Measurements from ENCODE around the gene ETV3. TPM values are rescaled to one million over a fixed set of nuclear protein-coding genes. Genes with fewer than 3 reads are reported as not detected.

Gene ETV3
- total RNA-seq, 6 experiments from 2014 or later = 4.9 to 7.8 (median 6.5) TPM

DNA sequence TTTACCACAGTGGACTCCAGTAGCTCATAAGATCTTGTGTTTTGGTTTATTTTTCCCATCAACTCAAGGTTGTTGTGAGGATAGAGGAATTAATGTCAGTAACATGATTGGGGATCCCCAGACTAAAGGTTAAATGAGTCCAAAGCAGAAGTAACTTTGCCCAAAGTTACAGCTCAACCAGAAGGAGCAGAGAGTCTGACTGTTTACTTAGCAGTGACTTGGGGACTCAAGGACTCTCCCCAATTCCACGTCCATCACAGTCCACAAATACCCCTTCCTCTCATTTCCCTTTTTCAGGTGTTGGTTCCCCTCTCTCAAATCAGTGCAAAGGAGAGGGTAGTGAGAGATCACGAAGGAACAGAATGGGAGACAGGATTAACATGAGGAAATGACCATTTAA is 4.0 kb upstream of the ETV3 start:
- no peak overlapping the region for H3K27ac ChIP-seq
- intact Hi-C loops (cut with DNase I) = no loop called here
- H3K9me3 ChIP-seq = no peaks in the 10 kb centered on the region
- 39% methylated on average over 2 of the region's 2 CpGs for WGBS (ENCODE audit: insufficient coverage, low coverage, low lambda C conversion rate, missing lambda C conversion rate)
- H3K27me3 ChIP-seq = no peaks in the 10 kb centered on the region
- DNase-seq (no peak), ATAC-seq (no peak)
- no peaks in the 10 kb centered on the region for H3K36me3 ChIP-seq
- no peak overlapping the region for H3K4me3 ChIP-seq
- no peak for TF ChIP-seq POLR2A (IDR thresholded peaks at IDR 0.05)
- TF ChIP-seq, protein P1, sequence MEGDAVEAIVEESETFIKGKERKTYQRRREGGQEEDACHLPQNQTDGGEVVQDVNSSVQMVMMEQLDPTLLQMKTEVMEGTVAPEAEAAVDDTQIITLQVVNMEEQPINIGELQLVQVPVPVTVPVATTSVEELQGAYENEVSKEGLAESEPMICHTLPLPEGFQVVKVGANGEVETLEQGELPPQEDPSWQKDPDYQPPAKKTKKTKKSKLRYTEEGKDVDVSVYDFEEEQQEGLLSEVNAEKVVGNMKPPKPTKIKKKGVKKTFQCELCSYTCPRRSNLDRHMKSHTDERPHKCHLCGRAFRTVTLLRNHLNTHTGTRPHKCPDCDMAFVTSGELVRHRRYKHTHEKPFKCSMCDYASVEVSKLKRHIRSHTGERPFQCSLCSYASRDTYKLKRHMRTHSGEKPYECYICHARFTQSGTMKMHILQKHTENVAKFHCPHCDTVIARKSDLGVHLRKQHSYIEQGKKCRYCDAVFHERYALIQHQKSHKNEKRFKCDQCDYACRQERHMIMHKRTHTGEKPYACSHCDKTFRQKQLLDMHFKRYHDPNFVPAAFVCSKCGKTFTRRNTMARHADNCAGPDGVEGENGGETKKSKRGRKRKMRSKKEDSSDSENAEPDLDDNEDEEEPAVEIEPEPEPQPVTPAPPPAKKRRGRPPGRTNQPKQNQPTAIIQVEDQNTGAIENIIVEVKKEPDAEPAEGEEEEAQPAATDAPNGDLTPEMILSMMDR (IDR thresholded peaks at IDR 0.05) = no peak
- H3K4me1 ChIP-seq = peaks cover 0 to 6% (median 0%) of the 10 kb centered on the region in 4 donors

- TF ChIP-seq POLR2A (IDR thresholded peaks at IDR 0.05) = no peak
- TF ChIP-seq, protein P1 (IDR thresholded peaks at IDR 0.05) = no peak
- H3K9me3 ChIP-seq = no peaks in the 10 kb centered on the region
- no peak overlapping the region for H3K4me3 ChIP-seq
- ATAC-seq (no peak), DNase-seq (no peak)
- H3K27ac ChIP-seq = no peak overlapping the region
- no peaks in the 10 kb centered on the region for H3K36me3 ChIP-seq
- intact Hi-C loops (cut with DNase I) = no loop called here
- WGBS (ENCODE audit: insufficient coverage, low coverage, low lambda C conversion rate, missing lambda C conversion rate) = 97% methylated on average over 4 of the region's 4 CpGs
- H3K4me1 ChIP-seq = peaks cover 0 to 14% (median 4%) of the 10 kb centered on the region in 4 donors
- H3K27me3 ChIP-seq = no peaks in the 10 kb centered on the region
Measured at GRCh38 chr1:157141212-157141855, 3.1 kb upstream of the ETV3 start.

DNA sequence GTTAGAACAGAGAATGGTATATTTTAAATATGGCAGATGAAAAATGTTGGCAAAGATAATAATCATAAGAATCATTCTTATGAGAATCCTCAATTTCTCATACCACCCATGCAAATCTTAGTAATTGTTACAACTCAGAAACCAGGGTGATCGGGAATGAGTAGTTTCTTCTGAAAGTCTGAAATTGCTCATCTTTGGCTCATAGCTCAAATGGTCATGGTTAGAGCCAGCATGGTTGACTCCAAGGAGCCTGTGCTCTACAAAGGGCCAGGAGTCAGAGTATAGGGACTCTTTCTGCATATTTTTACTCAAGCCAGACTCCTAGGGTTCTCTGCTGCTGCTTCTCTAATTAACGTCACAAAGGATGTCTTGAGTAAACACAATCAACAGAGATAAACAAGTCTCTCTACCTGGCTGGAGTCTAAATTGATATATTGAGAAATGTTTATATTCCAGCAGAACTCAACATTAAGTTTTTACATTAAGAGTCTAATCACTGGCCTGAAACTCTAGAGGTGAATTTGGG is 1.9 kb upstream of the ETV3 start:
- TF ChIP-seq POLR2A (IDR thresholded peaks at IDR 0.05) = no peak
- TF ChIP-seq, protein P1 (IDR thresholded peaks at IDR 0.05) = no peak
- no peak for ATAC-seq
- Histone ChIP-seq H3K27ac (no peak overlapping the region), H3K27me3 (no peaks in the 10 kb centered on the region), H3K9me3 (no peaks in the 10 kb centered on the region), H3K36me3 (peaks cover 0 to 8% (median 3%) of the 10 kb centered on the region in 4 donors), H3K4me3 (no peak overlapping the region), H3K4me1 (peaks cover 0 to 25% (median 9%) of the 10 kb centered on the region in 4 donors)
- DNase-seq = no peak
- WGBS (ENCODE audit: insufficient coverage, low coverage, low lambda C conversion rate, missing lambda C conversion rate) = 52% methylated on average over 2 of the region's 2 CpGs
- intact Hi-C loops (cut with DNase I) = no loop called here

DNA sequence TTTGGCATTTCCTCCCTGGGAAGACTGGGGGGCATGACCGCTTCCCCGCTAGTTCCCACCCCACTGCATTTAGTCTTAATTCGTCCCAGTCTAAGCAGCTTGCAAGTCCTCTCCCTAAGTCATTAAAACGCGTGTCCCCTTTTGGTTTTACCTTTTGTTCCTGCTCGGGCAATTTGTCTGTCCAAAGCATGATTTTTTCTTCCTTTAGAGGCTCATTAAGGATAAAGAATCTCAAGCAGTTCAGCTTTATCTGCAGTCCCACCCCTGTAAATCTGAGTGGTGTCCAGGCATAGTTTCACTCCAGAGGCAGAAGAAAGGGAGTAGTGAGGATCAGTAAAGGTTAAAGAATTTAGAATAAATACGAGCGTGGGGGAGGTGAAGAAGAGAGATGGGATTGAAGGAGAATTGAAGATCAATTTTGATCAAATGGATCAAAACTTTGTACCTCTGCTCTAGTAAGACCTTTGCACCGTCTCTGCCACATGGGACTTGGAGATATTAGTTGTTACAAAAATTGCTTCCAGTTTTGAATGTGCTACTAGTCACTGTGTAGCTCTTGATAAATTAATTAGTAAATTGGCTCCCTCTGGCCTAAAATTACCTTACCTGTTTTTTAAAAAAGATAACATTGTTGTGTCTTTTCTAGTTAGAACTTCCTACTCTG is 989 bp upstream of the ETV3 start:
- DNase-seq (no peak), ATAC-seq (no peak)
- Histone ChIP-seq H3K36me3 (peaks cover 0 to 18% (median 11%) of the 10 kb centered on the region in 4 donors), H3K4me1 (peaks cover 0 to 25% (median 9%) of the 10 kb centered on the region in 4 donors), H3K27me3 (no peaks in the 10 kb centered on the region), H3K4me3 (peak overlapping the region; percentile 73 to 90 (median 88)), H3K9me3 (no peaks in the 10 kb centered on the region), H3K27ac (peak overlapping the region; percentile 94 to 96 (median 95))
- TF ChIP-seq, protein P1 (IDR thresholded peaks at IDR 0.05) = no peak
- TF ChIP-seq POLR2A (IDR thresholded peaks at IDR 0.05) = no peak
- 31% methylated on average over 9 of the region's 9 CpGs for WGBS (ENCODE audit: insufficient coverage, low coverage, low lambda C conversion rate, missing lambda C conversion rate)
- intact Hi-C loops (cut with DNase I) = no loop called here
